GM18499 (cell line): ENCODE measurements around the gene BHLHE41.

ENCODE experiments used
- ATAC-seq: cut with Tn5 transposase; IDR thresholded peaks from one replicate; pipeline ENCODE4 v1.9.1; 2021; ENCODE audit warnings: moderate number of reproducible peaks; ENCODE audit not compliant: insufficient read depth, unreplicated experiment

Gene BHLHE41

DNA sequence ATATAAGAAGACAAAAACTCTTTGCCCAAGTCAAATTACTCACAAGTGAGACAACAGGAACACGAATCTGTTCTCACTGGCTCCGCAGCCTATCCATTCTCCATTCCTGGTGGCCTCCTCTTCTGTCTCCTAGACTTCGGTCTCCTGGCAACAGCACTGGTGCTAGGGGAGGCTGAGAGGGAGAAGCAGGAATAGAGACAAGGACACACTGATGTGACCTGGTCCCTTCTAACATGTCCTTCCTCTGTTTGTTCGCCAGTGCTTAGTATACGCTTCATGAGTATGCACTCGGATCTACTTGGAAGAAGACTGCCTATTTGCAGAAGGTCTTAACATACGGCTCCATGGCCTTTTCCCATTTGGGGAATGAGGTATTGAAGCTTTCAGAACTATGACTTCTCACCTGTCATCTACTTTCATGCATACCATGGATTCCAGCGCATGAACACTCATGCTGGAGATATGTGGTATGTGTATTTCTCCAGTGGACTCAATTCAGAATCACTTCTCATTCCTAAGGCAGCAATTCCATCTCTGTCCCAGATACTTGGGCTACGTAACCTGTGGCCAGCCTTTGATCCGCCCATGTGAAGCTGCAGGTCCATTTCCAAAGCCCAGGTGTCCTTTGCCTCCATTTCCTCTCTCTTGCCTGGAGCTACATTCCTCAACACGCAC is 33.9 kb downstream of the BHLHE41 start:
- no peak for ATAC-seq

DNA sequence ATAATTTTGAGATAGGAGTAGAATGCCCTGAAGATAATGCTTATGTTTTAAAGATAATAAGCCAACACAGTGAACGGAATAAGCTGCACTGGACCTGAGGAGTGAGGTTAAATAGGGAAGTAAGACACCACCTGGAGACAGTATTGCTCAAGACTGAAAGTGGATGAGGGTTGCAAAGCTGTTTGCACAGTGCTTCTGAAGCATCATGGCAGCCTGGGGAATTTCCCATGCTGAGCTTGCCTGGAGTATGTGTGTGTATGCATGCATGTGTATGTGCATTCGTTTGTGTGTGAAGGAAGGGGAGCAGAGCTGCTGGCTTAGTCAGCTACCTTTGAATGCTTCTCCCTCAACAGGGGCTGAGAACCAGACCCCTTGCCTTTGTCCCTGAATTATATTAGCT is 35.8 kb downstream of the BHLHE41 start:
- peak; percentile 98 for ATAC-seq

- ATAC-seq = no peak
These were observed 37.9 kb downstream of the BHLHE41 start for GRCh38 chr12:26086936-26087335.

- no peak for ATAC-seq
These were observed 43.9 kb downstream of the BHLHE41 start for GRCh38 chr12:26080911-26081310.

DNA sequence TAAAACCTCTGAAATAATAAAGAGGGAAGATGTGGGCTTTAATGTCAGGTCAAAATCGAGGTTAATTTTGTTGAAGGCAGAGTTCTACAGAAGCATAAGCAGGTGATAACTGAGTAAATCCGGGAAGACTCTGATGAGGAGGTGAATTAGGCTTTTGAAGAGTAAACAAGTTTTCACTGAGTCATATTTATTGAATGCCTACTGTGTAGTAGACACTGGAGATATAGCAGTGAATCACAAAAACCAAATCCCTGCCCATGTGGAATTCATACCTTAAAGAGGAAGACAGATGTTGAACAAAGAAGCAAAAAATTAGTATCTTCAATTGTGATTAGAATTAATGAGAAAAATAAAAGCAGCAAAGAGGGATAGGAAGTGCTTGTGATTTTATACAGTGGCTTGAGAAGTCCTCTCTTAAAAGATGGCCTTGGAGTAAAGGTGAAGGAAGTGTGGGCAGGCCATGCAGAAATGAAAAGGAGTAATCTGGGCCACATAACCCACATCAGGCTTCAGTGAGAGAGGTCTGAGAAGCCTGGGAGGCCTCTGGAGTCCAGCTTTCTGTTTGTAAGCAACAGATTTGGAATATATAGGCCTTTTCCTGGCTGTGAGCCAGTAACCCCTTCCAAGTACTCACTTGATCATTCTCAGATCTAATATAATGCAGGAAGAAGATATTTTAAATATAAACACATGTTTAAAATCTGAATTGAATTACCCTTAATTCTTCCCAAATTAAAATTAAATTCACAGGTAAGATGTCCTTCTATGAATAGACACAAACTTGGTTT is 46.7 kb downstream of the BHLHE41 start:
- no peak for ATAC-seq
